ENCODE results near the gene PIM2.

The PIM2 gene

GRCh38 chrX:48927736-48928382 is 9.0 kb upstream of the PIM2 start:
- Histone ChIP-seq H3K4me3 (no peak overlapping the region), H3K27ac (no peak overlapping the region), H3K9ac (ENCODE audit: insufficient read length) (no peak overlapping the region), H3K9me3 (ENCODE audit: low read depth, low read length) (no peaks in the 10 kb centered on the region), H3K36me3 (ENCODE audit: insufficient read depth, low read length) (peaks cover 8% of the 10 kb centered on the region; the same call in 1 of the 2 replicates)
- TF ChIP-seq POLR2AphosphoS5 (IDR thresholded peaks at IDR 0.05; ENCODE audit: borderline replicate concordance, low read depth, low read length) (no peak), EZH2 (IDR thresholded peaks at IDR 0.05) (no peak), FOXP2 (optimal IDR thresholded peaks at IDR 0.05; ENCODE audit: control extremely low read depth, extremely low read length, insufficient read depth) (no peak)
- DNase-seq (ENCODE audit: low read depth, low spot score): no peak

- TF ChIP-seq EZH2 (IDR thresholded peaks at IDR 0.05): no peak
- no peak for TF ChIP-seq FOXP2 (optimal IDR thresholded peaks at IDR 0.05; ENCODE audit: control extremely low read depth, extremely low read length, insufficient read depth)
- no peak for TF ChIP-seq POLR2AphosphoS5 (IDR thresholded peaks at IDR 0.05; ENCODE audit: borderline replicate concordance, low read depth, low read length)
- Histone ChIP-seq H3K36me3 (ENCODE audit: insufficient read depth, low read length) (peaks cover 6% of the 10 kb centered on the region; the same call in 1 of the 2 replicates), H3K4me3 (no peak overlapping the region), H3K27ac (no peak overlapping the region), H3K9ac (ENCODE audit: insufficient read length) (no peak overlapping the region), H3K9me3 (ENCODE audit: low read depth, low read length) (no peaks in the 10 kb centered on the region)
- no peak for DNase-seq (ENCODE audit: low read depth, low spot score)
Observed at GRCh38 chrX:48927123-48927522, 8.3 kb upstream of the PIM2 start.

- Histone ChIP-seq H3K4me3 (no peak overlapping the region), H3K36me3 (ENCODE audit: insufficient read depth, low read length) (peaks cover 6% of the 10 kb centered on the region; the same call in 1 of the 2 replicates), H3K9me3 (ENCODE audit: low read depth, low read length) (no peaks in the 10 kb centered on the region), H3K27ac (no peak overlapping the region), H3K9ac (ENCODE audit: insufficient read length) (no peak overlapping the region)
- TF ChIP-seq FOXP2 (optimal IDR thresholded peaks at IDR 0.05; ENCODE audit: control extremely low read depth, extremely low read length, insufficient read depth) (no peak), EZH2 (IDR thresholded peaks at IDR 0.05) (no peak), POLR2AphosphoS5 (IDR thresholded peaks at IDR 0.05; ENCODE audit: borderline replicate concordance, low read depth, low read length) (no peak)
- DNase-seq (ENCODE audit: low read depth, low spot score): no peak
Observed at GRCh38 chrX:48924270-48924669, 5.4 kb upstream of the PIM2 start.

- H3K9me3 ChIP-seq (ENCODE audit: low read depth, low read length): no peaks in the 10 kb centered on the region
- no peak overlapping the region for H3K27ac ChIP-seq
- no peak for TF ChIP-seq POLR2AphosphoS5 (IDR thresholded peaks at IDR 0.05; ENCODE audit: borderline replicate concordance, low read depth, low read length)
- TF ChIP-seq EZH2 (IDR thresholded peaks at IDR 0.05): no peak
- TF ChIP-seq FOXP2 (optimal IDR thresholded peaks at IDR 0.05; ENCODE audit: control extremely low read depth, extremely low read length, insufficient read depth): no peak
- no peak for DNase-seq (ENCODE audit: low read depth, low spot score)
- H3K4me3 ChIP-seq: no peak overlapping the region
- H3K9ac ChIP-seq (ENCODE audit: insufficient read length): no peak overlapping the region
- H3K36me3 ChIP-seq (ENCODE audit: insufficient read depth, low read length): peaks cover 6% of the 10 kb centered on the region; the same call in 1 of the 2 replicates
Observed at GRCh38 chrX:48923771-48924170, 4.9 kb upstream of the PIM2 start.

GRCh38 chrX:48920718-48921104 is 1.9 kb upstream of the PIM2 start:
- no peak for TF ChIP-seq POLR2AphosphoS5 (IDR thresholded peaks at IDR 0.05; ENCODE audit: borderline replicate concordance, low read depth, low read length)
- TF ChIP-seq EZH2 (IDR thresholded peaks at IDR 0.05): no peak
- no peak for TF ChIP-seq FOXP2 (optimal IDR thresholded peaks at IDR 0.05; ENCODE audit: control extremely low read depth, extremely low read length, insufficient read depth)
- DNase-seq (ENCODE audit: low read depth, low spot score): no peak
- Histone ChIP-seq H3K36me3 (ENCODE audit: insufficient read depth, low read length) (peaks cover 10% of the 10 kb centered on the region; the same call in 1 of the 2 replicates), H3K4me3 (no peak overlapping the region), H3K27ac (no peak overlapping the region), H3K9me3 (ENCODE audit: low read depth, low read length) (no peaks in the 10 kb centered on the region), H3K9ac (ENCODE audit: insufficient read length) (no peak overlapping the region)

- no peak for DNase-seq (ENCODE audit: low read depth, low spot score)
- H3K9me3 ChIP-seq (ENCODE audit: low read depth, low read length): no peaks in the 10 kb centered on the region
- no peak overlapping the region for H3K4me3 ChIP-seq
- H3K9ac ChIP-seq (ENCODE audit: insufficient read length): no peak overlapping the region
- no peak for TF ChIP-seq FOXP2 (optimal IDR thresholded peaks at IDR 0.05; ENCODE audit: control extremely low read depth, extremely low read length, insufficient read depth)
- no peak for TF ChIP-seq POLR2AphosphoS5 (IDR thresholded peaks at IDR 0.05; ENCODE audit: borderline replicate concordance, low read depth, low read length)
- TF ChIP-seq EZH2 (IDR thresholded peaks at IDR 0.05): no peak
- peaks cover 5% of the 10 kb centered on the region; the same call in 1 of the 2 replicates for H3K36me3 ChIP-seq (ENCODE audit: insufficient read depth, low read length)
- H3K27ac ChIP-seq: no peak overlapping the region
Observed at GRCh38 chrX:48919947-48920717, 1.3 kb upstream of the PIM2 start.

GRCh38 chrX:48919360-48919841 is 577 bp upstream of the PIM2 start:
- DNase-seq (ENCODE audit: low read depth, low spot score): no peak
- TF ChIP-seq POLR2AphosphoS5 (IDR thresholded peaks at IDR 0.05; ENCODE audit: borderline replicate concordance, low read depth, low read length): no peak
- no peak for TF ChIP-seq EZH2 (IDR thresholded peaks at IDR 0.05)
- TF ChIP-seq FOXP2 (optimal IDR thresholded peaks at IDR 0.05; ENCODE audit: control extremely low read depth, extremely low read length, insufficient read depth): no peak
- Histone ChIP-seq H3K9me3 (ENCODE audit: low read depth, low read length) (no peaks in the 10 kb centered on the region), H3K36me3 (ENCODE audit: insufficient read depth, low read length) (peaks cover 8% of the 10 kb centered on the region; the same call in 1 of the 2 replicates), H3K27ac (no peak overlapping the region), H3K9ac (ENCODE audit: insufficient read length) (no peak overlapping the region), H3K4me3 (peak overlapping the region; percentile 80)

- Histone ChIP-seq H3K4me3 (peak overlapping the region; percentile 80), H3K9me3 (ENCODE audit: low read depth, low read length) (no peaks in the 10 kb centered on the region), H3K9ac (ENCODE audit: insufficient read length) (peak overlapping the region; percentile 70), H3K27ac (no peak overlapping the region), H3K36me3 (ENCODE audit: insufficient read depth, low read length) (peaks cover 8% of the 10 kb centered on the region; the same call in 1 of the 2 replicates)
- no peak for DNase-seq (ENCODE audit: low read depth, low spot score)
- no peak for TF ChIP-seq FOXP2 (optimal IDR thresholded peaks at IDR 0.05; ENCODE audit: control extremely low read depth, extremely low read length, insufficient read depth)
- TF ChIP-seq EZH2 (IDR thresholded peaks at IDR 0.05): no peak
- no peak for TF ChIP-seq POLR2AphosphoS5 (IDR thresholded peaks at IDR 0.05; ENCODE audit: borderline replicate concordance, low read depth, low read length)
Observed at GRCh38 chrX:48918301-48918642, 552 bp downstream of the PIM2 start.
